Right atrium auricular region (tissue), 2 donors: ENCODE results near the gene CUX1. TPM values are rescaled to one million over a fixed set of nuclear protein-coding genes. Genes with fewer than 3 reads are reported as not detected.
"Not testable (repeated sequence)": the region's sequence is repeated elsewhere in the genome, so short reads cannot be mapped to it uniquely, and the experiment has no call there.

Source experiments
- DNase-seq: peaks from one replicate; pipeline ENCODE4 v3.0.0-alpha.2; 2019; ENCODE audit warnings: low spot score
- H3K27ac ChIP-seq, 2 donors: fragments of 200-600 bp; sonication (generic); 1 replicate in 1 of 2; 2 replicates in 1 of 2; pipeline ENCODE4 v1.5.1; 2016 to 2019
- H3K27me3 ChIP-seq, 2 donors: fragments of 200-600 bp; sonication (generic); one replicate each; pipeline versions ENCODE4 v1.5.1 to v1.6.0; 2017 to 2019
- H3K36me3 ChIP-seq: fragments of 200-600 bp; sonication (generic); one replicate; pipeline ENCODE4 v1.5.1; 2016
- H3K4me1 ChIP-seq, 2 donors: fragments of 200-600 bp; sonication (generic); one replicate each; pipeline versions ENCODE4 v1.5.1 to v1.6.0; 2017 to 2019
- H3K4me3 ChIP-seq, 2 donors: fragments of 200-600 bp; sonication (generic); 1 replicate in 1 of 2; 2 replicates in 1 of 2; pipeline ENCODE4 v1.5.1; 2017 to 2019; ENCODE audit warnings: mild to moderate bottlenecking in 1 of 2, moderate library complexity in 1 of 2
- H3K9me3 ChIP-seq, 2 donors: fragments of 200-600 bp; sonication (generic); one replicate each; pipeline ENCODE4 v1.5.1; 2019
- CTCF ChIP-seq, 2 donors: fragments of 200-600 bp; sonication (generic); IDR thresholded peaks; one replicate each; pipeline ENCODE4 v1.5.1; 2019; ENCODE audit warnings: antibody characterized with exemption in 2 of 2
- total RNA-seq, 2 donors: library from RNA; depleted of rRNA; stranded (reverse); fragments of >200 nt; gene quantifications; one replicate each; pipeline ENCODE4 v1.1.0, GENCODE V29; 2016

The CUX1 gene
- total RNA-seq, 2 donors from 2014 or later = 71.1 to 94.4 TPM

GRCh38 chr7:101984133-101984879 is 166.9 kb downstream of the CUX1 start:
- Histone ChIP-seq H3K4me3 (no peak overlapping the region), H3K27ac (no peak overlapping the region), H3K4me1 (peaks cover 0 to 30% of the 10 kb centered on the region in 2 donors), H3K36me3 (no peaks in the 10 kb centered on the region), H3K9me3 (no peaks in the 10 kb centered on the region), H3K27me3 (no peaks in the 10 kb centered on the region)
- TF ChIP-seq CTCF (IDR thresholded peaks at IDR 0.05) = no peak
- no peak for DNase-seq

- Histone ChIP-seq H3K27ac (peak overlapping the region; percentile 59 to 72), H3K27me3 (no peaks in the 10 kb centered on the region), H3K4me3 (no peak overlapping the region)
Measured at GRCh38 chr7:101985057-101985902, 167.9 kb downstream of the CUX1 start.

GRCh38 chr7:101985903-101986734 is 168.7 kb downstream of the CUX1 start:
- Histone ChIP-seq H3K27me3 (no peaks in the 10 kb centered on the region), H3K4me1 (peaks cover 0 to 30% of the 10 kb centered on the region in 2 donors), H3K27ac (peak overlapping the region; percentile 59 to 72), H3K4me3 (no peak overlapping the region), H3K9me3 (no peaks in the 10 kb centered on the region), H3K36me3 (no peaks in the 10 kb centered on the region)
- no peak for DNase-seq
- no peak for TF ChIP-seq CTCF (IDR thresholded peaks at IDR 0.05)

More at GRCh38 chr7:101985057-101985902, 167.9 kb downstream of the CUX1 start:
- Histone ChIP-seq H3K9me3 (no peaks in the 10 kb centered on the region), H3K4me1 (peaks cover 0 to 30% of the 10 kb centered on the region in 2 donors), H3K36me3 (no peaks in the 10 kb centered on the region)
- no peak for DNase-seq
- TF ChIP-seq CTCF (IDR thresholded peaks at IDR 0.05) = no peak

- H3K9me3 ChIP-seq = no peaks in the 10 kb centered on the region
- DNase-seq = no peak
- H3K36me3 ChIP-seq = no peaks in the 10 kb centered on the region
- no peak overlapping the region for H3K27ac ChIP-seq
- H3K27me3 ChIP-seq = no peaks in the 10 kb centered on the region
- H3K4me1 ChIP-seq = peaks cover 0 to 30% of the 10 kb centered on the region in 2 donors
- no peak overlapping the region for H3K4me3 ChIP-seq
- TF ChIP-seq CTCF (IDR thresholded peaks at IDR 0.05) = no peak
Measured at GRCh38 chr7:101987494-101987893, 170.1 kb downstream of the CUX1 start.

- peaks cover 0 to 30% of the 10 kb centered on the region in 2 donors for H3K4me1 ChIP-seq
- not testable (repeated sequence) for H3K36me3 ChIP-seq, H3K9me3 ChIP-seq, H3K27me3 ChIP-seq, H3K4me3 ChIP-seq, H3K27ac ChIP-seq, DNase-seq
Measured at GRCh38 chr7:101988060-101988459, 170.6 kb downstream of the CUX1 start.
